ENCODE data around the gene NEFH.
A peak's percentile ranks its signal among the peaks of the same experiment; 100 is the strongest.
"Not testable (repeated sequence)": the region's sequence is repeated elsewhere in the genome, so short reads cannot be mapped to it uniquely, and the experiment has no call there.

The NEFH gene
- 2.1 to 15.7 (median 9.5) reads per million in 18 experiments for total RNA-seq

- no peak for DNase-seq
These were observed at the start of gene NEFH for GRCh38 chr22:29479417-29480261. Gene NEFH (plus strand): TSS chr22:29480218. CDS start chr22:29480263, 45 bp downstream.

- DNase-seq: no peak
These were observed 48.0 kb upstream of the NEFH start for GRCh38 chr22:29431986-29432385.

GRCh38 chr22:29433856-29434255 lies 46.2 kb upstream of the NEFH start:
- DNase-seq: no peak

- no peak for DNase-seq
These were observed 45.7 kb upstream of the NEFH start for GRCh38 chr22:29434288-29434687.

- no peak for DNase-seq
These were observed 44.5 kb upstream of the NEFH start for GRCh38 chr22:29435236-29436136.

- DNase-seq: not testable (repeated sequence)
These were observed 41.7 kb upstream of the NEFH start, which contains the start of gene RFPL1 for GRCh38 chr22:29438283-29438682. Gene RFPL1 (plus strand): TSS chr22:29438583.

GRCh38 chr22:29442976-29443375 lies 37.0 kb upstream of the NEFH start:
- no peak for DNase-seq

- no peak for DNase-seq
These were observed 36.6 kb upstream of the NEFH start for GRCh38 chr22:29443452-29443851.

- no peak for DNase-seq
These were observed 35.9 kb upstream of the NEFH start for GRCh38 chr22:29443861-29444792.

- no peak for DNase-seq
These were observed 34.5 kb upstream of the NEFH start for GRCh38 chr22:29445508-29445907.

- DNase-seq: no peak
These were observed 32.1 kb upstream of the NEFH start for GRCh38 chr22:29447906-29448305.

- DNase-seq: no peak
These were observed 30.6 kb upstream of the NEFH start for GRCh38 chr22:29449296-29449875.

- DNase-seq: no peak
These were observed 29.8 kb upstream of the NEFH start for GRCh38 chr22:29450222-29450621.

- no peak for DNase-seq
These were observed 28.2 kb upstream of the NEFH start for GRCh38 chr22:29451863-29452262.

GRCh38 chr22:29454276-29454675 lies 25.7 kb upstream of the NEFH start:
- no peak for DNase-seq

GRCh38 chr22:29456211-29456671 lies 23.8 kb upstream of the NEFH start:
- no peak for DNase-seq

- DNase-seq: peak; percentile 26 to 28
These were observed 22.3 kb upstream of the NEFH start for GRCh38 chr22:29457730-29458129.

GRCh38 chr22:29458551-29458950 lies 21.5 kb upstream of the NEFH start:
- no peak for DNase-seq

- no peak for DNase-seq
These were observed 20.2 kb upstream of the NEFH start for GRCh38 chr22:29459773-29460172.

- no peak for DNase-seq
These were observed 18.8 kb upstream of the NEFH start for GRCh38 chr22:29461263-29461662.

- no peak for DNase-seq
These were observed 16.4 kb upstream of the NEFH start for GRCh38 chr22:29463629-29464028.

GRCh38 chr22:29464581-29464980 lies 15.4 kb upstream of the NEFH start:
- DNase-seq: no peak
